B cell (primary cell): ENCODE results near the gene B3GNT7.

ENCODE experiments used
- CTCF ChIP-seq: fragments of 200-600 bp; IDR thresholded peaks from one replicate; pipeline ENCODE4 v1.8.0; 2022; ENCODE audit warnings: antibody characterized with exemption, mild to moderate bottlenecking
- EZH2 ChIP-seq: IDR thresholded peaks from 2 replicates; pipeline ENCODE4 v1.6.1; 2012; ENCODE audit warnings: borderline replicate concordance, low read depth, mild to moderate bottlenecking, moderate library complexity, low read length; ENCODE audit not compliant: insufficient read depth, poor library complexity, severe bottlenecking

GRCh38 chr2:231421051-231421580, 25.6 kb downstream of the B3GNT7 start:
- TF ChIP-seq CTCF (no peak), EZH2 (no peak)
